NCI-H1048 (cell line): ENCODE measurements around the gene FARP1.

Source experiments
- DNase-seq: peaks from one replicate; lab custom pipeline; 2025; lab: John Stamatoyannopoulos, UW

The FARP1 gene

GRCh38 chr13:98482476-98483444, 339.9 kb downstream of the FARP1 start:
- DNase-seq, result no peak

GRCh38 chr13:98483601-98484288, 340.9 kb downstream of the FARP1 start:
- no peak for DNase-seq

GRCh38 chr13:98484289-98485219, 341.7 kb downstream of the FARP1 start:
- no peak for DNase-seq

GRCh38 chr13:98485561-98485960, 342.7 kb downstream of the FARP1 start:
- DNase-seq, result no peak

- DNase-seq, result no peak
These were observed 343.5 kb downstream of the FARP1 start for GRCh38 chr13:98486412-98486811.

GRCh38 chr13:98487016-98487415, 344.1 kb downstream of the FARP1 start:
- DNase-seq, result no peak

- DNase-seq, result no peak
These were observed 344.6 kb downstream of the FARP1 start for GRCh38 chr13:98487522-98487921.

GRCh38 chr13:98488736-98489135, 345.8 kb downstream of the FARP1 start:
- DNase-seq, result no peak

GRCh38 chr13:98489446-98490194, 346.7 kb downstream of the FARP1 start:
- no peak for DNase-seq

- DNase-seq, result no peak
These were observed 347.4 kb downstream of the FARP1 start for GRCh38 chr13:98490195-98490836.

GRCh38 chr13:98490866-98491265, 348.0 kb downstream of the FARP1 start:
- no peak for DNase-seq

- no peak for DNase-seq
These were observed 349.6 kb downstream of the FARP1 start for GRCh38 chr13:98492335-98493041.

GRCh38 chr13:98493042-98493712, 350.3 kb downstream of the FARP1 start:
- DNase-seq, result no peak

- no peak for DNase-seq
These were observed 351.9 kb downstream of the FARP1 start for GRCh38 chr13:98494769-98495168.

GRCh38 chr13:98495627-98496478, 353.0 kb downstream of the FARP1 start:
- DNase-seq, result no peak

- no peak for DNase-seq
These were observed 353.5 kb downstream of the FARP1 start for GRCh38 chr13:98496479-98496791.

GRCh38 chr13:98496966-98497365, 354.1 kb downstream of the FARP1 start:
- no peak for DNase-seq

GRCh38 chr13:98500963-98501421, 358.1 kb downstream of the FARP1 start:
- no peak for DNase-seq
